SK-N-SH (cell line): ENCODE measurements around the gene CHRM1. TPM values are rescaled to one million over a fixed set of nuclear protein-coding genes. Genes with fewer than 3 reads are reported as not detected.

Source experiments
- CTCF ChIA-PET: fragments of 300-600, 350-600 bp; formaldehyde crosslinking; extraction: SDS; loops from one replicate; lab custom pipeline; 2021; lab: Yijun Ruan, JAX
- POLR2A ChIA-PET: fragments of 350-600 bp; sonication (Branson Sonifier 250); formaldehyde crosslinking; extraction: SDS; loops from one replicate; lab custom pipeline; 2020; ENCODE audit warnings: antibody characterized with exemption, inconsistent platforms; lab: Yijun Ruan, JAX
- DNase-seq: peaks from one replicate; pipeline ENCODE4 v3.0.0; 2012
- H2AFZ ChIP-seq: fragments of 200-600 bp; sonication (generic); 2 replicates; pipeline ENCODE4 v1.8.1; 2016; ENCODE audit warnings: antibody characterized with exemption, mild to moderate bottlenecking, low read depth
- H3F3A ChIP-seq: fragments of 200-600 bp; sonication (generic); replicated peaks from 2 replicates; pipeline ENCODE3; 2016; ENCODE audit warnings: antibody characterized with exemption, mild to moderate bottlenecking; ENCODE audit not compliant: insufficient read depth
- H3K27ac ChIP-seq, 2 experiments: fragments of 200-500 bp in 1 of 2; fragments of 200-600 bp in 1 of 2; sonication (Bioruptor generic) in 1 of 2; sonication (generic), shearing (Covaris generic) in 1 of 2; 2 replicates each; pipeline versions ENCODE4 v1.5.1 to v1.6.1; 2014 to 2016; ENCODE audit warnings: low read depth in 2 of 2, inconsistent platforms in 1 of 2, low read length in 1 of 2, mild to moderate bottlenecking in 1 of 2, mixed read lengths in 1 of 2
- H3K27me3 ChIP-seq: fragments of 200-600 bp; sonication (generic), shearing (Covaris generic); 2 replicates; pipeline ENCODE4 v1.6.1; 2016; ENCODE audit warnings: mixed run types; ENCODE audit not compliant: insufficient read depth
- H3K36me3 ChIP-seq, 2 experiments: fragments of 200-500 bp in 1 of 2; fragments of 200-600 bp in 1 of 2; sonication (Bioruptor generic) in 1 of 2; sonication (generic) in 1 of 2; replicated peaks in 1 of 2; 2 replicates each; pipeline versions ENCODE3 to v1.5.1; 2014 to 2016; ENCODE audit warnings: low read length in 1 of 2, mild to moderate bottlenecking in 1 of 2; ENCODE audit not compliant: insufficient read depth in 2 of 2, control insufficient read depth in 1 of 2
- H3K4me1 ChIP-seq, 2 experiments: fragments of 200-500 bp in 1 of 2; fragments of 200-600 bp in 1 of 2; sonication (Bioruptor generic) in 1 of 2; sonication (generic), shearing (Covaris generic) in 1 of 2; 2 replicates each; pipeline versions ENCODE4 v1.5.1 to v1.6.1; 2014 to 2016; ENCODE audit warnings: low read depth in 1 of 2, low read length in 1 of 2, mixed run types in 1 of 2; ENCODE audit not compliant: insufficient read depth in 2 of 2, control insufficient read depth in 1 of 2
- H3K4me2 ChIP-seq: fragments of 200-600 bp; sonication (generic), shearing (Covaris generic); 2 replicates; pipeline ENCODE4 v1.6.1; 2017; ENCODE audit warnings: mixed run types
- H3K4me3 ChIP-seq, 2 experiments: fragments of 200-500 bp in 1 of 2; fragments of 200-600 bp in 1 of 2; sonication (Bioruptor generic) in 1 of 2; sonication (generic), shearing (Covaris generic) in 1 of 2; 2 replicates each; pipeline versions ENCODE4 v1.5.1 to v1.8.1; 2014 to 2016; ENCODE audit warnings: low read depth in 2 of 2, inconsistent platforms in 1 of 2, low read length in 1 of 2, mild to moderate bottlenecking in 1 of 2, mixed read lengths in 1 of 2, moderate library complexity in 1 of 2
- H3K79me2 ChIP-seq: fragments of 200-600 bp; sonication (generic); 2 replicates; pipeline ENCODE4 v1.8.1; 2017; ENCODE audit warnings: mild to moderate bottlenecking; ENCODE audit not compliant: insufficient read depth
- H3K9ac ChIP-seq: fragments of 200-600 bp; sonication (generic); 2 replicates; pipeline ENCODE4 v1.6.1; 2017; ENCODE audit warnings: mixed run types
- H3K9me2 ChIP-seq: fragments of 200-600 bp; sonication (generic); 2 replicates; pipeline ENCODE4 v1.6.1; 2017; ENCODE audit warnings: mixed run types
- H3K9me3 ChIP-seq: fragments of 200-600 bp; sonication (generic); 2 replicates; pipeline ENCODE4 v1.6.1; 2017; ENCODE audit warnings: mixed run types, mild to moderate bottlenecking, moderate library complexity
- H4K20me1 ChIP-seq: fragments of 200-600 bp; sonication (generic); 2 replicates; pipeline ENCODE4 v1.6.1; 2017; ENCODE audit warnings: mild to moderate bottlenecking, mixed run types; ENCODE audit not compliant: insufficient read depth
- CHD2 ChIP-seq: fragments of 150-350 bp; IDR thresholded peaks from 2 replicates; pipeline ENCODE4 v1.6.1; 2018; ENCODE audit warnings: low read length; ENCODE audit not compliant: partially characterized antibody
- EP300 ChIP-seq, 2 experiments: IDR thresholded peaks; 2 replicates each; pipeline versions ENCODE4 v1.4.0 to v1.6.1; 2012; ENCODE audit warnings: borderline replicate concordance in 1 of 2, low read depth in 1 of 2, low read length in 1 of 2
- EZH2phosphoT487 ChIP-seq: fragments of 200-600 bp; sonication (generic); IDR thresholded peaks from 2 replicates; pipeline ENCODE4 v1.6.1; 2017; ENCODE audit warnings: low read depth, mixed run types, mild to moderate bottlenecking, antibody characterized with exemption, moderate library complexity, borderline replicate concordance
- FOXM1 ChIP-seq: IDR thresholded peaks from 2 replicates; pipeline ENCODE4 v1.4.0; 2012; ENCODE audit warnings: low read depth, mild to moderate bottlenecking
- GABPA ChIP-seq: IDR thresholded peaks from 2 replicates; pipeline ENCODE4 v1.4.0; 2012; ENCODE audit warnings: low read depth, mild to moderate bottlenecking
- IRF3 ChIP-seq: fragments of 150-350 bp; IDR thresholded peaks from 2 replicates; pipeline ENCODE4 v1.6.1; 2016; ENCODE audit warnings: mild to moderate bottlenecking, low read depth, low read length
- JUND ChIP-seq: IDR thresholded peaks from 2 replicates; pipeline ENCODE4 v1.4.0; 2012
- MAX ChIP-seq: IDR thresholded peaks from 2 replicates; pipeline ENCODE4 v1.4.0; 2012; ENCODE audit warnings: low read depth
- MXI1 ChIP-seq: IDR thresholded peaks from 2 replicates; pipeline ENCODE4 v1.6.1; 2012; ENCODE audit warnings: mild to moderate bottlenecking, low read depth, low read length, improper control_type of control experiment
- NRF1 ChIP-seq: IDR thresholded peaks from 2 replicates; pipeline ENCODE4 v1.6.1; 2012; ENCODE audit warnings: low read depth, mild to moderate bottlenecking, low read length
- RAD21 ChIP-seq: IDR thresholded peaks from 2 replicates; pipeline ENCODE4 v1.6.1; 2012; ENCODE audit warnings: mild to moderate bottlenecking, low read length
- RCOR1 ChIP-seq: fragments of 150-350 bp; IDR thresholded peaks from 2 replicates; pipeline ENCODE4 v1.6.1; 2017; ENCODE audit warnings: antibody characterized with exemption, low read length
- RFX5 ChIP-seq: IDR thresholded peaks from 2 replicates; pipeline ENCODE4 v1.6.1; 2012; ENCODE audit warnings: mild to moderate bottlenecking, improper control_type of control experiment, low read length
- RXRA ChIP-seq: IDR thresholded peaks from 2 replicates; pipeline ENCODE4 v1.4.0; 2012; ENCODE audit warnings: low read depth, mild to moderate bottlenecking, borderline replicate concordance
- SIN3A ChIP-seq: IDR thresholded peaks from 2 replicates; pipeline ENCODE4 v1.6.1; 2012; ENCODE audit warnings: low read depth, mild to moderate bottlenecking, low read length, moderate library complexity, borderline replicate concordance
- SMC3 ChIP-seq: IDR thresholded peaks from 2 replicates; pipeline ENCODE4 v1.6.1; 2012; ENCODE audit warnings: low read depth, low read length, improper control_type of control experiment
- TEAD4 ChIP-seq: IDR thresholded peaks from 2 replicates; pipeline ENCODE4 v1.4.0; 2012; ENCODE audit warnings: mild to moderate bottlenecking, borderline replicate concordance; ENCODE audit not compliant: insufficient read depth
- USF2 ChIP-seq: fragments of 150-350 bp; IDR thresholded peaks from 2 replicates; pipeline ENCODE4 v1.6.1; 2017; ENCODE audit warnings: antibody characterized with exemption, low read length, low read depth, borderline replicate concordance
- YY1 ChIP-seq: IDR thresholded peaks from 2 replicates; pipeline ENCODE4 v1.4.0; 2012; ENCODE audit warnings: low read depth, mild to moderate bottlenecking
- WGBS: methylation state at CpG from one replicate; pipeline ENCODE4 v1.1.6; 2017; ENCODE audit warnings: low lambda C conversion rate; 5-methylcytosine and 5-hydroxymethylcytosine counted together
- polyA plus RNA-seq, 3 experiments: library from polyadenylated mRNA; depleted of rRNA; stranded (reverse); fragments of >200 nt; gene quantifications; 2 replicates each; pipeline ENCODE4 v1.2.3, GENCODE V29; 2012

CHRM1 gene
- polyA plus RNA-seq, 1 of the 3 experiments (the other 2 are of a cell fraction) = not detected

DNA sequence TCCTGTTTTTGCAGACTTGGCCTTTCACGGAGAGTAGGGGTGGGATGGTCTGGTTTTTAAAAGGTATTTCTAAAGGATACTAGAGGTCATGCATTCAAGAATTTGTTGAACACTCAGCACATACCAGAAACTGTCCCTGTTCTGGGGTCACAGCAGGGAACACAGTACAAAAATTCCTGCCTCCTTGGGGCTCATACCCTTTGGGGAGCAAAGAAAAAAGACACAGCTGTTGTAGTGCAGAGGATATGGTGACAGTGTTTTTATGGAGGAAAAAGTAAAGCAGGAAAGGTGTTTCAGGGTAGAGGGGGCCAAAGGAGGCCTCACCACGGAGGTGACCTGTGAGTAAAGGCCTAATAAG is 32.1 kb downstream of the CHRM1 start:
- Histone ChIP-seq H3K27me3 (no peaks in the 10 kb centered on the region), H3F3A (peaks cover 60% of the 10 kb centered on the region), H3K27ac (peak overlapping the region in 1 of 2 experiments; percentile 4; a peak in 1 of 4 replicates), H3K9me3 (no peaks in the 10 kb centered on the region), H3K4me2 (no peak overlapping the region), H3K9ac (no peak overlapping the region), H3K4me1 (peaks cover 0 to 16% of the 10 kb centered on the region in 2 experiments; a peak in 3 of 4 replicates), H3K4me3 (no peak overlapping the region), H3K36me3 (peaks cover 42 to 57% of the 10 kb centered on the region in 2 experiments), H3K79me2 (peaks cover 33% of the 10 kb centered on the region), H3K9me2 (no peaks in the 10 kb centered on the region), H4K20me1 (peaks cover 61% of the 10 kb centered on the region), H2AFZ (no peak overlapping the region)
- TF ChIP-seq RAD21 (no peak), SIN3A (no peak)
- DNase-seq = no peak
- ChIA-PET POLR2A (interaction anchor here (1.1 to 1.5 kb wide), 3 partner anchors 7 to 180 kb away, joined by 3 to 7 read pairs (median 6); no protein-coding TSS in a partner anchor), CTCF (interaction anchor here (1.1 to 1.8 kb wide), 3 partner anchors 8 to 135 kb away, joined by 4 to 11 read pairs (median 6); partner anchors contain the start of gene SLC3A2)
- 63% methylated on average over 2 of the region's 2 CpGs for WGBS

GRCh38 chr11:62888406-62888805 is 32.8 kb downstream of the CHRM1 start:
- Histone ChIP-seq H3K27me3 (no peaks in the 10 kb centered on the region), H2AFZ (no peak overlapping the region), H4K20me1 (peaks cover 68% of the 10 kb centered on the region), H3K27ac (no peak overlapping the region), H3K4me1 (peaks cover 7 to 23% of the 10 kb centered on the region in 2 experiments), H3K79me2 (peaks cover 40% of the 10 kb centered on the region), H3K9ac (no peak overlapping the region), H3K4me3 (no peak overlapping the region), H3K9me2 (no peaks in the 10 kb centered on the region), H3F3A (peaks cover 60% of the 10 kb centered on the region), H3K36me3 (peaks cover 49 to 64% of the 10 kb centered on the region in 2 experiments), H3K9me3 (no peaks in the 10 kb centered on the region), H3K4me2 (no peak overlapping the region)
- TF ChIP-seq EZH2phosphoT487 (no peak), RAD21 (no peak), FOXM1 (no peak)
- DNase-seq = no peak
- CTCF ChIA-PET = interaction anchor here (1.8 kb wide), 1 partner anchor 135 kb away, joined by 6 read pairs; no protein-coding TSS in a partner anchor
- 94% methylated on average over 14 of the region's 14 CpGs for WGBS
- POLR2A ChIA-PET = no interaction called here

- Histone ChIP-seq H3K4me2 (no peak overlapping the region; the same call in 1 of the 2 replicates), H3K27me3 (no peaks in the 10 kb centered on the region), H3K4me1 (peaks cover 22 to 33% of the 10 kb centered on the region in 2 experiments), H3K79me2 (peaks cover 64% of the 10 kb centered on the region), H3K9me2 (no peaks in the 10 kb centered on the region), H3K36me3 (peaks cover 58 to 81% of the 10 kb centered on the region in 2 experiments), H2AFZ (no peak overlapping the region), H3K9ac (no peak overlapping the region), H3K27ac (no peak overlapping the region), H3F3A (peaks cover 60% of the 10 kb centered on the region), H4K20me1 (peaks cover 75% of the 10 kb centered on the region), H3K4me3 (no peak overlapping the region), H3K9me3 (no peaks in the 10 kb centered on the region)
- no peak for TF ChIP-seq EP300 (IDR thresholded peaks at IDR 0.05; ENCODE audit: borderline replicate concordance in 1 of 2, low read depth in 1 of 2, low read length in 1 of 2)
- no peak for TF ChIP-seq MAX
- TF ChIP-seq SMC3 = no peak
- TF ChIP-seq JUND = no peak
- TF ChIP-seq FOXM1 = no peak
- no peak for TF ChIP-seq RXRA
- TF ChIP-seq IRF3 = no peak
- no peak for TF ChIP-seq TEAD4
- no peak for TF ChIP-seq RCOR1
- TF ChIP-seq USF2 = no peak
- TF ChIP-seq NRF1 = no peak
- no peak for TF ChIP-seq MXI1
- TF ChIP-seq GABPA = no peak
- no peak for TF ChIP-seq RFX5
- no peak for TF ChIP-seq YY1
- no peak for TF ChIP-seq CHD2
- ChIA-PET POLR2A (interaction anchor here (1.2 to 1.4 kb wide), 2 partner anchors 20 to 30 kb away, joined by 4 read pairs; no protein-coding TSS in a partner anchor), CTCF (interaction anchor here (0.9 to 9.5 kb wide), 8 partner anchors 10 to 176 kb away, joined by 3 to 76 read pairs (median 6); partner anchors contain the start of gene TMEM179B)
- DNase-seq = no peak
- 96% methylated on average over 11 of the region's 11 CpGs for WGBS
Measured at GRCh38 chr11:62885137-62885750, 35.9 kb downstream of the CHRM1 start.
